Astrocyte (in vitro differentiated cells and primary cell): ENCODE measurements around the gene SLC25A40. TPM values are rescaled to one million over a fixed set of nuclear protein-coding genes. Genes with fewer than 3 reads are reported as not detected.
"Not testable (repeated sequence)": the region's sequence is repeated elsewhere in the genome, so short reads cannot be mapped to it uniquely, and the experiment has no call there.

ENCODE experiments used
- DNase-seq: peaks from one replicate; pipeline ENCODE4 v3.0.0-alpha.2; 2010; ENCODE audit warnings: low read depth
- FAIRE-seq: peaks from 2 replicates; lab custom pipeline; 2011; peaks lifted over from hg19 to GRCh38; lab: Jason Lieb, UNC
- H2AFZ ChIP-seq: 2 replicates; pipeline ENCODE4 v1.6.0; 2012; ENCODE audit warnings: low read depth, low read length, inconsistent platforms
- H3K27ac ChIP-seq: 2 replicates; pipeline ENCODE4 v1.5.1; 2011; ENCODE audit warnings: low read depth, low read length, inconsistent platforms
- H3K27me3 ChIP-seq: 2 replicates; pipeline ENCODE4 v1.6.0; 2011; ENCODE audit warnings: low read length, inconsistent platforms; ENCODE audit not compliant: insufficient read depth
- H3K36me3 ChIP-seq: 2 replicates; pipeline ENCODE4 v1.5.1; 2011; ENCODE audit warnings: low read length, inconsistent platforms; ENCODE audit not compliant: insufficient read depth
- H3K4me1 ChIP-seq: 2 replicates; pipeline ENCODE4 v1.5.1; 2011; ENCODE audit warnings: low read length, inconsistent platforms; ENCODE audit not compliant: insufficient read depth
- H3K4me2 ChIP-seq: 2 replicates; pipeline ENCODE4 v1.6.0; 2012; ENCODE audit warnings: low read length, inconsistent platforms
- H3K4me3 ChIP-seq: 2 replicates; pipeline ENCODE4 v1.5.1; 2011; ENCODE audit warnings: low read depth, mild to moderate bottlenecking, low read length, inconsistent platforms; ENCODE audit not compliant: insufficient read depth
- H3K79me2 ChIP-seq: 2 replicates; pipeline ENCODE4 v1.6.0; 2012; ENCODE audit warnings: mild to moderate bottlenecking, low read length, inconsistent platforms; ENCODE audit not compliant: insufficient read depth
- H3K9ac ChIP-seq: 2 replicates; pipeline ENCODE4 v1.6.0; 2012; ENCODE audit warnings: mild to moderate bottlenecking, low read length, inconsistent platforms
- H3K9me3 ChIP-seq: 2 replicates; pipeline ENCODE4 v1.5.1; 2012; ENCODE audit warnings: low read depth, mild to moderate bottlenecking, low read length, inconsistent platforms; ENCODE audit not compliant: insufficient read depth
- H4K20me1 ChIP-seq: 2 replicates; pipeline ENCODE4 v1.6.0; 2012; ENCODE audit warnings: low read length, inconsistent platforms; ENCODE audit not compliant: insufficient read depth
- H3K27ac Mint-ChIP-seq: one replicate; pipeline ENCODE4 v1.8.0; 2021; ENCODE audit warnings: mild to moderate bottlenecking, mixed read lengths; ENCODE audit not compliant: unreplicated experiment
- H3K27me3 Mint-ChIP-seq: one replicate; pipeline ENCODE4 v1.8.0; 2021; ENCODE audit warnings: low read depth, mixed read lengths; ENCODE audit not compliant: unreplicated experiment
- H3K36me3 Mint-ChIP-seq: one replicate; pipeline ENCODE4 v1.8.0; 2021; ENCODE audit warnings: low read depth, mixed read lengths; ENCODE audit not compliant: unreplicated experiment
- H3K4me1 Mint-ChIP-seq: one replicate; pipeline ENCODE4 v1.8.0; 2021; ENCODE audit warnings: low read depth, mixed read lengths; ENCODE audit not compliant: unreplicated experiment
- H3K4me3 Mint-ChIP-seq: one replicate; pipeline ENCODE4 v1.8.0; 2021; ENCODE audit warnings: mild to moderate bottlenecking, moderate library complexity, mixed read lengths; ENCODE audit not compliant: unreplicated experiment
- H3K9me3 Mint-ChIP-seq: one replicate; pipeline ENCODE4 v1.8.0; 2021; ENCODE audit warnings: mild to moderate bottlenecking, mixed read lengths; ENCODE audit not compliant: unreplicated experiment
- CTCF ChIP-seq: IDR thresholded peaks from 2 replicates; pipeline ENCODE4 v1.5.1; 2011; ENCODE audit warnings: low read depth, mild to moderate bottlenecking, inconsistent platforms, low read length, moderate library complexity; ENCODE audit not compliant: insufficient read depth
- EZH2 ChIP-seq: IDR thresholded peaks from 2 replicates; pipeline ENCODE4 v1.6.1; 2012; ENCODE audit warnings: mild to moderate bottlenecking, low read length, inconsistent platforms; ENCODE audit not compliant: insufficient read depth
- total RNA-seq: library from RNA; stranded (reverse); gene quantifications from 2 replicates; pipeline ENCODE4 v1.2.1, GENCODE V29; 2021

SLC25A40 gene
- total RNA-seq, 1 donor from 2014 or later = 6.3 TPM

- Histone ChIP-seq H3K4me1 (peaks cover 5% of the 10 kb centered on the region), H3K9me3 (peaks cover 5% of the 10 kb centered on the region), H3K27ac (no peak overlapping the region), H3K9ac (no peak overlapping the region), H2AFZ (no peak overlapping the region), H3K27me3 (no peaks in the 10 kb centered on the region), H3K4me2 (no peak overlapping the region), H3K79me2 (peaks cover 60% of the 10 kb centered on the region), H3K4me3 (no peak overlapping the region), H4K20me1 (no peaks in the 10 kb centered on the region), H3K36me3 (no peaks in the 10 kb centered on the region)
- H3K4me1 Mint-ChIP-seq = peaks cover 7% of the 10 kb centered on the region
- H3K4me3 Mint-ChIP-seq = no peak overlapping the region
- no peak for TF ChIP-seq EZH2
- TF ChIP-seq CTCF = no peak
- H3K27me3 Mint-ChIP-seq = no peaks in the 10 kb centered on the region
- FAIRE-seq (no peak), DNase-seq (no peak)
- H3K9me3 Mint-ChIP-seq = peaks cover 5% of the 10 kb centered on the region
- peaks cover 2% of the 10 kb centered on the region for H3K36me3 Mint-ChIP-seq
- H3K27ac Mint-ChIP-seq = no peak overlapping the region
Measured at GRCh38 chr7:87872346-87872745, 3.8 kb downstream of the SLC25A40 start.

- Mint-ChIP-seq H3K4me1 (peaks cover 7% of the 10 kb centered on the region), H3K36me3 (peaks cover 14% of the 10 kb centered on the region), H3K27me3 (no peaks in the 10 kb centered on the region), H3K4me3 (no peak overlapping the region), H3K9me3 (peaks cover 10% of the 10 kb centered on the region), H3K27ac (no peak overlapping the region)
- TF ChIP-seq CTCF (no peak), EZH2 (no peak)
- H3K4me3 ChIP-seq = no peak overlapping the region
- no peaks in the 10 kb centered on the region for H4K20me1 ChIP-seq
- FAIRE-seq = no peak
- H3K9me3 ChIP-seq = peaks cover 5% of the 10 kb centered on the region
- no peak overlapping the region for H3K27ac ChIP-seq
- H3K9ac ChIP-seq = no peak overlapping the region
- H3K4me2 ChIP-seq = no peak overlapping the region
- no peaks in the 10 kb centered on the region for H3K36me3 ChIP-seq
- peaks cover 52% of the 10 kb centered on the region for H3K79me2 ChIP-seq
- peaks cover 5% of the 10 kb centered on the region for H3K4me1 ChIP-seq
- no peaks in the 10 kb centered on the region for H3K27me3 ChIP-seq
- DNase-seq = no peak
- H2AFZ ChIP-seq = no peak overlapping the region
Measured at GRCh38 chr7:87870471-87870870, 5.7 kb downstream of the SLC25A40 start.

GRCh38 chr7:87866533-87866932 lies 9.6 kb downstream of the SLC25A40 start:
- H3K36me3 ChIP-seq, FAIRE-seq, H3K27me3 ChIP-seq, H2AFZ ChIP-seq, H3K9me3 ChIP-seq, H3K4me3 ChIP-seq, H3K9me3 Mint-ChIP-seq, DNase-seq, H3K4me1 Mint-ChIP-seq, H3K27ac ChIP-seq, H3K27ac Mint-ChIP-seq, H3K27me3 Mint-ChIP-seq, H4K20me1 ChIP-seq, H3K4me2 ChIP-seq, H3K9ac ChIP-seq, H3K4me1 ChIP-seq, H3K4me3 Mint-ChIP-seq: not testable (repeated sequence)
- peaks cover 22% of the 10 kb centered on the region for H3K79me2 ChIP-seq
- H3K36me3 Mint-ChIP-seq = peaks cover 15% of the 10 kb centered on the region
